EH (cell line): ENCODE measurements around the gene ENTPD6.
A peak's percentile ranks its signal among the peaks of the same experiment; 100 is the strongest.

ENCODE experiments used
- DNase-seq: peaks from one replicate; pipeline ENCODE4 v3.0.0-alpha.2; 2015; ENCODE audit warnings: low read depth

Gene ENTPD6

DNA sequence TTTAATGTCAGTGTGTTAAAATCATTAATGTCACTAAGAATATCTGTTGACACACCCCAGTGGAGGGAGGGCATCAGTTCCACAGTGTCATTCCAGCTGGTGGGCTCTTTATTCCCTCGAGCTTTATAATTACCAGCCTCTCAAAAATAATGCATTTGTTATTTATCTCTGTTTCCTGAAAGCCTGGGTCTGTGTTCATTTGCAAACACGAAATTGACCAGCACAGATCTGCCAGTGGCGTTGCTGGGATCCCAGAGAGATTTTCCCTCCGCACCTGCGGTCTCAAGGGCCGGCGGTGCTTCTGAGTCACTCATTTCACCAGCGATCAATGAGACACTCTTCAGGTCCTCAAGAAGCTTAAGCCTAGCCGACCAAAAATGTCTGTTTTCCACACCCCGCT lies 46.7 kb downstream of the ENTPD6 start:
- no peak for DNase-seq

- no peak for DNase-seq
Measured at GRCh38 chr20:25243416-25243979, 48.0 kb downstream of the ENTPD6 start.

DNA sequence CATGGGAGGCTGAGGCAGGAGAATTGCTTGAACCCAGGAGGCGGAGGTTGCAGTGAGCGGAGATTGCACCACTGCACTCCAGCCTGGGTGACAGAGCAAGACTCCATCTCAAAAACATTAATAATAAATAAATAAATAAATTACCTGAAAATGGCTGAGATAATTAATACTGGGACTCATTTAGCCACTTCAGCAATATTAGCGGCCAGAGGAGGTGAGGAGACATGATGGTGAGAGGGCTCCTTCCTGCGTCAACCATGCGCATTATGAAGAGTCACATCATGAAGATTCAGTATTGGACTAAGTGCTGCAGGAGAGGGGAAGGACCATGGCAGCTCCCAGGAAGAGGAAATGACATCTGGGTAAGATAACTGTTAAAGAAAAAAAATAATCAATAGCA lies 49.5 kb downstream of the ENTPD6 start:
- DNase-seq, result no peak

DNA sequence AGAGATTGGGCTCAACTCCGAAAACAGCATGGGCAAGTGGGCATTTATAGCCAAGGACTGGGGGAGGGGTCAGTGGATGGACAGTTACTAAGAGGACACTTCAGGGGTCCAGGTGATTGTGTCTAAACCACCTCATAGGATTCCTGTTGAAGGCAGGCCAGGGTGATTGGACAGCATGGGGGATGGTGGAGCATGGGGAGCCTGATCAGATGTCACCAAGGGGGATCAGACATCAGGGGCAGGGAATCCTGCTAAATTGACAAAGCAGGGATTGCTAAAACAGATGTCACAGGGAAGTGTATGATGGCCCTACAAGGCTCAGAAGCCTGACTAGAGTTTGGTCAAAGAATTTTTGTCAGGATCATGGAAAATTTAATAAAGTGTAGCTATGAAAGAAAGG lies 49.9 kb downstream of the ENTPD6 start:
- no peak for DNase-seq

- DNase-seq, result peak; percentile 27
Measured at GRCh38 chr20:25246182-25246999, 50.9 kb downstream of the ENTPD6 start.

GRCh38 chr20:25247000-25247517 lies 51.5 kb downstream of the ENTPD6 start:
- peak; percentile 83 for DNase-seq

GRCh38 chr20:25247518-25247955 lies 52.0 kb downstream of the ENTPD6 start:
- DNase-seq, result no peak

DNA sequence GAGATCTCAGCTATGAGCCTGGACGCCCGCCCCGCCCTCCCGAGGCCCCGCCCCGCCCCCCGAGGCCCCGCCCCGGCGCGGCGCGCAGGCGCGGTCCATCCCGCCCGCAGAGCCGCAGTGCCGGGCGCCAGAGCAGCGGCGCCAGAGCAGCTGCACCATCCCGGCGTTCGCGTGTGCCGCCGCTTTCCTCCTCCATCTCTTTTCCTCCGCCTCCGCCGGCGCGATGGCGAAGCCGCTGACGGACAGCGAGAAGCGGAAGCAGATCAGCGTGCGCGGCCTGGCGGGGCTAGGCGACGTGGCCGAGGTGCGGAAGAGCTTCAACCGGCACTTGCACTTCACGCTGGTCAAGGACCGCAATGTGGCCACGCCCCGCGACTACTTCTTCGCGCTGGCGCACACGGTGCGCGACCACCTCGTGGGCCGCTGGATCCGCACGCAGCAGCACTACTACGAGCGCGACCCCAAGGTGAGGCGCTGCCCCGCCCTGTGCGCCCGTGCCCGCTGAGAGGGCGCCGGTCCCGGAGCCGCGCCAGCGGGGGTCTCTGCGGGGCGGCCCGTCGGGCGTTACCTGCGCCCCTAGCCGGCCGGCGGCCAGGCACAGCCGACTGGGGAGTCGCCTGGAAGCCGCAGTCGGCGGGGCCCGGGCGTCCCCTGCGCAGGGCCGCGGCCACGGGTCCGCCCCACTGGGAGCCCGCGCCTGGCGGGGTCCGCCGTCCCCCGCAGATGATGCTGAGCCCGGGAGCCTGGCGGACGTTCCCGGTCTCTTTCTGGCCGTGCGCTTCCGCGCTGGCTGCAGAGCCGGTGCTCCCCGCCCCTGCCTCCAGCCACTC lies 52.7 kb downstream of the ENTPD6 start, which contains the start of gene PYGB:
Gene PYGB, plus strand, starts transcription at position 130 of the 830 bp plus-strand sequence. Its CDS starts 94 bp downstream, at position 224.
- peak; percentile 88 for DNase-seq

DNA sequence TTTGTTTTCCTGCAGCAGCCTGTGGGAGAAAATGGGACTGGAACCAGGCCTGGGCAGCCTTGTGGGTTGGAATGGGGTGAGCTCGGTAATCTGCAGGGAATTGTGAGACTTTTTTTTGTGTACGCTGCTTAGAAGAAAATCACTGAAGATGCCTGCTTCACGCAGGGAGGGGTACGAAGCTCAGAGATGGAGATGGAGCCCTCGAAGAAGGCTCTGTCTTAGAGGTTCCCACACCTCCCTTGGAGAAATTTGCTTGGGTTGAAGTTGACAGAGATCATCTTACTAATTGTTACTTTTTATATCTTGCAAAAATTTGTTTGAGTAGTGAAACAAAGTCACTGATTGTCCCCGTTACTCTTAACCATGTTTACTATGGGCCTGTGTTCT lies 53.3 kb downstream of the ENTPD6 start:
- no peak for DNase-seq

DNA sequence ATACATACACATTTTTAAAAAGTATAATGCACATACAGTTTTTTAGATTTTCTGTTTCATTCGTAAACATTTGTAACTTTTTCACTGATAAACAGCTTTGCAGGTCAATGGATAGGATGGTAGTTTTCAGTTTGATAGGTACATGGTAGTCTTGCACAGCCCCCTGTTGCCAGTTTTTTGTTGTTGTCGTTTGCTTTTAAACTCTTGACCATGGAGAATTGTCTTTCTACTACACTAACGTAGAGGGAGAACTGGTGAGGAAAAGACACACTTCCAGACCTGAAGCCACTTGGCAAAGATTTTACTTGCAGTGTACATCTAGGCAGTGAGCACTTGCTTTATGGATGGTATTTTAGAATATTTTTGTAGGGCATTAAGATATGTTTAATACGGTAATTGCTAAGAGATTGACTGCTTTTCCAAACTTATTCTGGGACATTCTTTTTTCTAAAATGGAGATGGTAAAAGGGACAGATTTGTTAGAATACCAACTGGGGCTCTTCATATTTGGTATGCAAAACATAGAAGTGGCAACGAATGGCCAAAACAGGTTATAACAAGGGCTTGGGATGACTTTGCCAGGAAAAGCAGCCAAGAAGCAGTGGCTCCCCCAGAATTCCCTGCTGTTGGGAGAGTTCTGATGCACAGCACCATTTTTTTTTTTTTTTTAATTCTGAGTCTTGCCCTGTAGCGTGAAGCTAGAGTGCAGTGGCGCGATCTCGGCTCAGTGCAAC lies 53.9 kb downstream of the ENTPD6 start:
- DNase-seq, result peak; percentile 34

- no peak for DNase-seq
Measured at GRCh38 chr20:25250508-25250907, 55.0 kb downstream of the ENTPD6 start.

DNA sequence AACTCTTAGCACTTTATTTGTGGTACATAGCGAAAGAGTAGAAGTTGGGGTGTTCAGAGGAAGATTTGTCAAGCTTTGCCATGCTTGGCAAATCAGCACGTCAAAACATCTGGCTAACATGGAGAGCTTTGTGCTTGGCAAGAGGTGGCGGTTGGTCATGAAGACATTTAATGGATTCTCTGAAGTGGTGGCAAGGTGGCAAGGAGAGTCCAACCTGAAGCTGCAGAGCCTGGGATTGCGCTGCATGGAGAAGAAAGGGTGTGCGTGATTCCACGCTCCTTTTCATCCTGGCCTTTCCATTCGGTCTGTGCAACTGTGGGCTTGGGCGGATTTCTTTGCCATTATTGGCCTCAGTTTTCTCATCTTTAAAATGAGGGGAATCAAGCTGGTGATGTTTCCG lies 55.5 kb downstream of the ENTPD6 start:
- DNase-seq, result no peak

GRCh38 chr20:25251558-25251957 lies 56.0 kb downstream of the ENTPD6 start:
- DNase-seq, result no peak

GRCh38 chr20:25252230-25252651 lies 56.7 kb downstream of the ENTPD6 start:
- DNase-seq, result no peak

GRCh38 chr20:25252686-25253421 lies 57.3 kb downstream of the ENTPD6 start:
- DNase-seq, result no peak

DNA sequence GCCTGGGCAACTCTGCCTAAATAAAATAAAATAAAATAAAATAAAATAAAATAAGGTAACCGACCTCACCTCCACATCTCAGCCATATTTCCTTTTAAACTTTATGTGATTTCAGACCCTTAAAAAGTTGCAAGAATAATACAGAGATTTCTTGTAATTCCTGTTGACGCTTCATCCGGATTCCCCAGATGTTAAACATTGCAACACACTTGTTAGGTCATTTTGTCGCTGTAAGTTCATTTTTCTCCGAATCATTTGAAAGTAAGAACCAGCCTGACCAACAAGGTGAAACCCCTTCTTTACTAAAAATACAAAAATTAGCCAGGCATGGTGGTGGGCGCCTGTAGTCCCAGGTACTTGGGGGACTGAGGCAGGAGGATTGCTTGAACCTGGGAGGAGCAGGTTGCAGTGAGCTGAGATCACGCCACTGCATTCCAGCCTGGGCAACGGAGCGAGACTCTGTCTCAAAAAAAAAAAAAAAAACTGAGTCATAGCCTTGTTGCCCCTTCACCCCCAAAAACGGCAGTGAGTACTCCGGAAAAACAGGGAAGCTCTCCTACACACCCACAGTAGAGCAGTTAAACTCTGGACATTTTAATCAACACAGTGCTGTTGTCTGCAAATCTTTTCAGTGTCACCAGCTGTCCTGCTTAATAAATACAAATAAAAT lies 58.2 kb downstream of the ENTPD6 start:
- DNase-seq, result no peak

- no peak for DNase-seq
Measured at GRCh38 chr20:25254571-25254970, 59.1 kb downstream of the ENTPD6 start.

DNA sequence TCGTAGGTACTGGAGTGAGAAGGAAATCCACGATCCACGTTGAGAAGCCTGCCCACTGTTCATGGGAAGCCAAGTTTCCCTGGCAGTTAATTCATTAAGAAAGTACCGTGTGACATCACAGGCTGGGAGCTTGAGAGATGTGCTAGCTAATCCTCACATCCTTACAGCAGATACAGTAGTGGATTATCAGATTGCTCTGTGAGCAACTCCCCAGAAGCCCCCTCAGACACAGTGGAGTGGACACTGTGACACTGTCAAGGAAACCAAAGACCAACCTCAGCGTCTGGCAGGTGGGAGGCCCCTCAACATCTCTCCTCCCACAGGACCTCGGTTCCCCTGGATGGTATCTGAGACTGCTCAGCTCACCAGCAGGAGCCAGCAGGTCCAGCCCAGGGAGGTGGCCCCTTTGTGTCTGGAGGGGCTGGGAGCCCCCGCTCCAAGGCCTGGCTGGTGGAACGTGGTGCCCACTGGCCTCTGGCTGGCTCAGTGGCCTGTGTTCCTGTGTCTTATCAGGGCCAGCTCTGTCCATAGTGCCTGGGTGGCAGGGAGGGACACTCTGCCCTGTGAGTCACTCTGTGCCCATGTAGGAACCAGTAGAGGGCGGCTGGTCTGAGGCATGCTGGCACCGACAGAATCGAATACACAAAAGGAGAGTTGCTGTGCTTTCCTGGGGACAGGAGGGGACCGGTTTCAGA lies 59.6 kb downstream of the ENTPD6 start:
- DNase-seq, result no peak

- no peak for DNase-seq
Measured at GRCh38 chr20:25256226-25256859, 60.8 kb downstream of the ENTPD6 start.
